CD4-positive, alpha-beta T cell treated with Interleukin-15 for 4 hours (primary cell): ENCODE results near the gene CFAP161.

Experiments
- DNase-seq: peaks from one replicate; pipeline ENCODE4 v3.0.0-alpha.2; 2020; ENCODE audit warnings: low spot score

CFAP161 gene

GRCh38 chr15:81133782-81134461 is at the start of gene CFAP161:
Gene CFAP161 (plus strand): TSS chr15:81134270. CDS start chr15:81134330, 60 bp downstream.
- DNase-seq: no peak

GRCh38 chr15:81084716-81085115 is 49.4 kb upstream of the CFAP161 start:
- no peak for DNase-seq

- no peak for DNase-seq
These were observed 48.9 kb upstream of the CFAP161 start for GRCh38 chr15:81085213-81085612.

- DNase-seq: no peak
These were observed 48.2 kb upstream of the CFAP161 start for GRCh38 chr15:81085898-81086297.

- DNase-seq: no peak
These were observed 47.0 kb upstream of the CFAP161 start for GRCh38 chr15:81087066-81087465.

- DNase-seq: no peak
These were observed 46.4 kb upstream of the CFAP161 start for GRCh38 chr15:81087694-81088093.

- DNase-seq: no peak
These were observed 45.5 kb upstream of the CFAP161 start for GRCh38 chr15:81088470-81089013.

- DNase-seq: no peak
These were observed 42.0 kb upstream of the CFAP161 start for GRCh38 chr15:81091889-81092558.

GRCh38 chr15:81092559-81092902 is 41.5 kb upstream of the CFAP161 start:
- DNase-seq: no peak

GRCh38 chr15:81093961-81094360 is 40.1 kb upstream of the CFAP161 start:
- DNase-seq: no peak

- no peak for DNase-seq
These were observed 38.2 kb upstream of the CFAP161 start for GRCh38 chr15:81095690-81096365.

GRCh38 chr15:81096398-81096797 is 37.7 kb upstream of the CFAP161 start:
- DNase-seq: no peak

- DNase-seq: no peak
These were observed 36.8 kb upstream of the CFAP161 start for GRCh38 chr15:81097116-81097889.

GRCh38 chr15:81097890-81098280 is 36.2 kb upstream of the CFAP161 start:
- DNase-seq: no peak

GRCh38 chr15:81098349-81098748 is 35.7 kb upstream of the CFAP161 start:
- DNase-seq: no peak

GRCh38 chr15:81098861-81099651 is 35.0 kb upstream of the CFAP161 start:
- no peak for DNase-seq

- DNase-seq: no peak
These were observed 31.9 kb upstream of the CFAP161 start for GRCh38 chr15:81101894-81102815.

- no peak for DNase-seq
These were observed 30.2 kb upstream of the CFAP161 start for GRCh38 chr15:81103857-81104256.

GRCh38 chr15:81105545-81105944 is 28.5 kb upstream of the CFAP161 start:
- no peak for DNase-seq

- DNase-seq: peak; percentile 51
These were observed 27.5 kb upstream of the CFAP161 start for GRCh38 chr15:81106560-81106959.
